Kidney (tissue), 14 donors: ENCODE data around the gene SORCS3. TPM values are rescaled to one million over a fixed set of nuclear protein-coding genes. Genes with fewer than 3 reads are reported as not detected.

Experiments
- DNase-seq, 5 donors: peaks; one replicate each; pipeline ENCODE4 v3.0.0-alpha.2; 2013 to 2020
- FAIRE-seq: peaks from 2 replicates; lab custom pipeline; 2012; peaks lifted over from hg19 to GRCh38; lab: Jason Lieb, UNC
- H3K27ac ChIP-seq, 2 donors: one replicate each; pipeline ENCODE4 v1.7.0; 2013; ENCODE audit warnings: low read depth in 2 of 2, low read length in 2 of 2, inconsistent platforms in 1 of 2
- H3K27me3 ChIP-seq: one replicate; pipeline ENCODE4 v1.7.1; 2013; ENCODE audit warnings: low read length, inconsistent platforms; ENCODE audit not compliant: control insufficient read depth, insufficient read depth
- H3K36me3 ChIP-seq, 3 donors: one replicate each; pipeline versions ENCODE4 v1.7.0 to v1.7.1; 2013; ENCODE audit warnings: low read length in 3 of 3, control low read depth in 1 of 3, inconsistent platforms in 1 of 3; ENCODE audit not compliant: insufficient read depth in 3 of 3, control insufficient read depth in 2 of 3
- H3K4me1 ChIP-seq, 3 donors: one replicate each; pipeline versions ENCODE4 v1.7.0 to v1.7.1; 2013; ENCODE audit warnings: low read length in 3 of 3, inconsistent platforms in 1 of 3, low read depth in 1 of 3; ENCODE audit not compliant: control insufficient read depth in 2 of 3, insufficient read depth in 2 of 3
- H3K4me3 ChIP-seq, 3 donors: one replicate each; pipeline versions ENCODE4 v1.7.0 to v1.8.1; 2013; ENCODE audit warnings: low read length in 3 of 3, control low read depth in 1 of 3, inconsistent platforms in 1 of 3
- H3K9ac ChIP-seq, 3 donors: one replicate each; pipeline versions ENCODE4 v1.7.0 to v1.7.1; 2013; ENCODE audit warnings: low read length in 3 of 3, control low read depth in 1 of 3, inconsistent platforms in 1 of 3
- H3K9me3 ChIP-seq, 3 donors: one replicate each; pipeline versions ENCODE4 v1.7.0 to v1.7.1; 2013; ENCODE audit warnings: low read length in 3 of 3, control low read depth in 1 of 3, inconsistent platforms in 1 of 3; ENCODE audit not compliant: control insufficient read depth in 2 of 3, insufficient read depth in 1 of 3
- CTCF ChIP-seq: IDR thresholded peaks from 3 replicates; pipeline ENCODE4 v1.5.1; 2012; ENCODE audit warnings: mild to moderate bottlenecking, moderate library complexity, borderline replicate concordance; ENCODE audit not compliant: insufficient read depth; ENCODE audit errors: extremely low read depth
- intact Hi-C: fragments of 100-400 bp; cut with DNase I; formaldehyde crosslinking; loops from one replicate; pipeline ENCODE4 v1.11.1; 2022
- polyA plus RNA-seq: library from polyadenylated mRNA; stranded (reverse); fragments of 350-450 nt; fragmentation: Illumina TruSeq; extraction: RNeasy Lipid Tissue Mini Kit (QIAGEN cat#74804); gene quantifications from one replicate; pipeline ENCODE4 v1.2.3, GENCODE V29; 2014; ENCODE audit warnings: low read depth, low replicate concordance; ENCODE audit not compliant: insufficient read depth
- total RNA-seq: library from RNA; stranded (reverse); fragmentation: NEBNext Ultra II Directional; extraction: Animal tissue kit (Norgen Biotek cat#: 25700); gene quantifications from one replicate; pipeline ENCODE4 v1.2.1, GENCODE V29; 2021
- donor health status: control.
- donor health status: control.
- donor health status: control.
- donor health status: control.
- donor health status: control.
- donor health status: DM: yes; HTN: yes; CAD: no.
- donor health status: Normal renal cell carcinoma (clear cell type).

Gene SORCS3
- total and polyA plus RNA-seq, 2 donors from 2014 or later: 0.52 to 1.1 TPM

- DNase-seq: no peak
Measured at GRCh38 chr10:104665174-104665573, 24.1 kb downstream of the SORCS3 start.

DNA sequence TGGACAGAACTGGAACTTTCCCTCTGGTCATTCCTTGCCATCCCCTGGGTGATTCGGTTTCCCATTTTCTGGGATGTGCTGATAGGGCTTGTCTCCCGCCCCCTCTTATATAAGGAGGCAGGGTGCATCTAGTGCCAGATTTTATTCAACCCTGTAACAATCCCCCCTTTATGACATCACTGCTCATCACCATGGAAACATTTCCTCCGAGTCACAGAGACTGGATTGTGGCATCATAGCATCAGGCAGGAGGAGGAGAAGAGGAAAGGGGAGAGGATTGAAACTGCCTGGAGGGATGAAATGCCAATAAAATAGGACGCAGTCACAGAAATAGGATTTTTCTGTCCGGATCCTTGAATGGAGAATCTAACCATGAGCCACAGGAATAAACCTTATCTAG is 25.0 kb downstream of the SORCS3 start:
- Histone ChIP-seq H3K9ac (no peak overlapping the region), H3K9me3 (no peaks in the 10 kb centered on the region), H3K36me3 (no peaks in the 10 kb centered on the region), H3K4me3 (no peak overlapping the region), H3K27ac (no peak overlapping the region), H3K4me1 (no peaks in the 10 kb centered on the region), H3K27me3 (no peaks in the 10 kb centered on the region)
- no peak for FAIRE-seq
- TF ChIP-seq CTCF: no peak
- no peak for DNase-seq
- intact Hi-C loops: no loop called here

More at GRCh38 chr10:104665174-104665573, 24.1 kb downstream of the SORCS3 start:
- no peak overlapping the region for H3K27ac ChIP-seq
- TF ChIP-seq CTCF: no peak
- H3K36me3 ChIP-seq: no peaks in the 10 kb centered on the region
- H3K9me3 ChIP-seq: no peaks in the 10 kb centered on the region
- no peaks in the 10 kb centered on the region for H3K4me1 ChIP-seq
- H3K4me3 ChIP-seq: no peak overlapping the region
- H3K27me3 ChIP-seq: no peaks in the 10 kb centered on the region
- no peak for FAIRE-seq
- intact Hi-C loops: no loop called here
- no peak overlapping the region for H3K9ac ChIP-seq

DNA sequence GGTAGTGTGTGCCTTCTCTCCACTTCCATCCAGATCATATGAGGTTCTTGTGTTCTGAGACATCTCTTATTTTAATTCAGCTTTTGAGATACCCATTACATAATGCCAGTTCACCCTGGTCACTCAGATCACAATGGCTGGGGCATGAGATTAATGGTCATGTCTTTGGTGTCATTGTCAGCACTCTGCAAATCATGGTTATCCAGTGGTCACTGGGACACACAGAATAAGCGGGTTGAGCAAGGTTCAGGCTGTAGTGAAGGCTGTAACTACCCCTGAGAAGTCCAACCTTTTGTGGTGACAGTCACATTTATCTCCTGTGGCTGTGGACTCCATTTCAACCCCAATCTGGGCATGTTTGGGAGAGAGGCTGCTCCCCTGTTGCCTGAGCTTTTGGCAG is 35.8 kb downstream of the SORCS3 start:
- Histone ChIP-seq H3K9ac (no peak overlapping the region), H3K4me1 (no peaks in the 10 kb centered on the region), H3K27me3 (no peaks in the 10 kb centered on the region), H3K36me3 (no peaks in the 10 kb centered on the region), H3K9me3 (no peaks in the 10 kb centered on the region), H3K4me3 (no peak overlapping the region), H3K27ac (no peak overlapping the region)
- TF ChIP-seq CTCF: no peak
- DNase-seq (no peak), FAIRE-seq (no peak)
- intact Hi-C loops: no loop called here

DNA sequence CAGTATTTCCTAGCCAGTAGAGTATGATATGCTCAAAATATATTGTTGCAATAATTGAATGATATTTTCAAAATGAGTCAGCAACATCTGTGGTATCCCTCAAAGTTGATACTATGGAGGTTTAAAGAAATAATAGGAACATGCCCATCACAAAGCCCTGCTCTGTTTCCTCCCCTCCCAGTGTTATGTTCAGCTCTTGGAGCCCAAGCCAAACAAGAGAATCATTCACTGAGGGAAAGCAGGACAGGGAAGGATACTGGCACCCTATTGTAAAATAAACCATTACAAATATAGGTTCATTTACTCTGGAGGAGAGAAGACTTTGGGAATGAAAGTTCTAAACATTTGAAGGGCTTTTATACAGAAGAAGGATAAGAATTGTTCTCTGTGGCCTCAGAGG is 37.6 kb downstream of the SORCS3 start:
- no peaks in the 10 kb centered on the region for H3K4me1 ChIP-seq
- H3K27me3 ChIP-seq: no peaks in the 10 kb centered on the region
- no peak overlapping the region for H3K9ac ChIP-seq
- no peak overlapping the region for H3K4me3 ChIP-seq
- DNase-seq (no peak), FAIRE-seq (no peak)
- intact Hi-C loops: no loop called here
- H3K36me3 ChIP-seq: no peaks in the 10 kb centered on the region
- H3K9me3 ChIP-seq: no peaks in the 10 kb centered on the region
- no peak overlapping the region for H3K27ac ChIP-seq
- no peak for TF ChIP-seq CTCF
